H1 (cell line): ENCODE measurements around the gene TMEM164. TPM values are rescaled to one million over a fixed set of nuclear protein-coding genes. Genes with fewer than 3 reads are reported as not detected.

ENCODE experiments used
- RFX5 ChIP-seq: IDR thresholded peaks from 2 replicates; pipeline ENCODE4 v1.6.1; 2011; ENCODE audit warnings: low read depth, low read length, improper control_type of control experiment, borderline replicate concordance
- polyA plus RNA-seq, 7 experiments: library from polyadenylated mRNA; depleted of rRNA in 3 of 7; stranded (reverse) in 5 of 7; unstranded in 2 of 7; fragments of >200 nt in 5 of 7; fragments of 200-250 nt in 2 of 7; gene quantifications; 1 replicate in 5 of 7; 2 replicates in 1 of 7; 4 replicates in 1 of 7; pipeline versions ENCODE4 v1.2.1 to v1.2.3, GENCODE V29; 2011 to 2013; ENCODE audit warnings: missing spikeins in 2 of 7, mixed read lengths in 2 of 7
- total RNA-seq: library from RNA; stranded (reverse); fragmentation: NEBNext Ultra II Directional; extraction: Animal tissue kit (Norgen Biotek cat#: 25700); gene quantifications from 2 replicates; pipeline ENCODE4 v1.2.1, GENCODE V29; 2021

Gene TMEM164
- total and polyA plus RNA-seq, 2 of the 8 experiments (the other 6 are each of a cell fraction or from before 2014, with no cell fraction given): 7.3 to 14.8 TPM

- no peak for TF ChIP-seq RFX5
These were observed 1.9 kb downstream of the TMEM164 start (continued) for GRCh38 chrX:110004731-110005369.
